ENCODE results near the gene GULP1.

GULP1 gene

DNA sequence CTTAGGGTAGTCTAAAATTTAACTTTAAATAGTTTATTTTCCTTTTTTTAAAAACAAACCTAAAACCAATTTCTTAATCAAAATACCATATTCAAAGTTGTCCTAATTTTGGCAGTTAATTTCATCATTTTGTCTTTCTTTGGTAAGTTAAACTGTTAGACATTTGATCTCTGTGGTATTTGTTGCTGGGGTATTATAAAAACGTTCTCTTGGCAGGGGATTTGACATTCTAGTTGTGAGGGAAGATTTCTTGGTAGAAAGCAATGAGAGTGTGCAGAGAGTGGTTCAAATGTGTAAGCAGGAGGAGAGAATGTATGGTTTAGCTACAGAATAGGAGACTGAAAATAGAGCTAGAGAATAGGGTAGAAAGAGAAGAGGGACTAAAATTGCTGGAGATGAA lies 14.6 kb downstream of the GULP1 start:
- Histone ChIP-seq H3K4me3 (ENCODE audit: low read depth, low read length) (no peak overlapping the region), H3K36me3 (no peaks in the 10 kb centered on the region), H3K4me1 (peaks cover 9% of the 10 kb centered on the region), H3K9me3 (no peaks in the 10 kb centered on the region), H3K27me3 (no peaks in the 10 kb centered on the region)
- DNase-seq = no peak
- TF ChIP-seq, protein P1, sequence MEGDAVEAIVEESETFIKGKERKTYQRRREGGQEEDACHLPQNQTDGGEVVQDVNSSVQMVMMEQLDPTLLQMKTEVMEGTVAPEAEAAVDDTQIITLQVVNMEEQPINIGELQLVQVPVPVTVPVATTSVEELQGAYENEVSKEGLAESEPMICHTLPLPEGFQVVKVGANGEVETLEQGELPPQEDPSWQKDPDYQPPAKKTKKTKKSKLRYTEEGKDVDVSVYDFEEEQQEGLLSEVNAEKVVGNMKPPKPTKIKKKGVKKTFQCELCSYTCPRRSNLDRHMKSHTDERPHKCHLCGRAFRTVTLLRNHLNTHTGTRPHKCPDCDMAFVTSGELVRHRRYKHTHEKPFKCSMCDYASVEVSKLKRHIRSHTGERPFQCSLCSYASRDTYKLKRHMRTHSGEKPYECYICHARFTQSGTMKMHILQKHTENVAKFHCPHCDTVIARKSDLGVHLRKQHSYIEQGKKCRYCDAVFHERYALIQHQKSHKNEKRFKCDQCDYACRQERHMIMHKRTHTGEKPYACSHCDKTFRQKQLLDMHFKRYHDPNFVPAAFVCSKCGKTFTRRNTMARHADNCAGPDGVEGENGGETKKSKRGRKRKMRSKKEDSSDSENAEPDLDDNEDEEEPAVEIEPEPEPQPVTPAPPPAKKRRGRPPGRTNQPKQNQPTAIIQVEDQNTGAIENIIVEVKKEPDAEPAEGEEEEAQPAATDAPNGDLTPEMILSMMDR (IDR thresholded peaks at IDR 0.05; ENCODE audit: low read depth, low read length) = no peak

DNA sequence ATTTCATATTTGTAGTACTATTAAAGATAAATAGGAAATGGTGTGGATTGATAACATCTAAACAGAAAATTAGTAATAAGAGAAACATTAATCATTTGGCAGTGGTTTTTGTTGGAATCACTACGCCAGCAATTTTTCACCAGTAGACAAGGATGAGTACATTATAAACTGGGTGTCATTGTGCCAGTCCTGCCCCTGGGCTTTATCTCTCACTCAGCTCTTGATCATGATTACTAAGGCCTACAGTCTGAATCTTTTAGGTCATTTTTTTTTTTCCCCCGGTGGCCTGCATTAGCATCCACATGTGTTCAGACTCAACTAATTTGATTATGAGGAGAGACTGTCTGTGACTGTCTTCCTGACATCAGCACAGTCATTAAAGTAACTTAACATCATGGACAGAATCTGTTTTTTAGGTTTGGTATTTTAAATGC lies 16.2 kb downstream of the GULP1 start:
- no peaks in the 10 kb centered on the region for H3K27me3 ChIP-seq
- H3K9me3 ChIP-seq = no peaks in the 10 kb centered on the region
- H3K36me3 ChIP-seq = no peaks in the 10 kb centered on the region
- TF ChIP-seq, protein P1 (IDR thresholded peaks at IDR 0.05; ENCODE audit: low read depth, low read length) = no peak
- H3K4me1 ChIP-seq = peaks cover 9% of the 10 kb centered on the region
- H3K4me3 ChIP-seq (ENCODE audit: low read depth, low read length) = no peak overlapping the region
- peak; percentile 33 for DNase-seq

DNA sequence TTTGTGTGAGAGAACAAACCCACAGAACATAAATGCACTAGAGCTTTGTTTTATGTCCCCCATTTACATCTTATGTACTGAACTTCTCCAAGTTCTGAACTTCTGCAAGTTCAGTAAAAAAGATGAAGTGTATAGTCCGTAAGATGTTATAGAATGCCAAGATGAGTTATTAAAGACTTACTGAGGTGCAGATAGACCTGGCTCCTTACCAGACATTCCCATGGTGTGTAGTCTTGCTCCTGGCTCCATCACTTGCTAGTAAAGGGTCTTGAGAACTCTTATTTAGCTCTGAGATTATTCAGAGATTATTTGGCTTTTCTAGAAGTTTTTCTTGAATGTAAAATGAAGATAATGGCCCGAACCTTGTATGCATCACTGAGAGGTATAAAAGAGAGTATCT lies 16.8 kb downstream of the GULP1 start:
- Histone ChIP-seq H3K36me3 (no peaks in the 10 kb centered on the region), H3K4me1 (peaks cover 9% of the 10 kb centered on the region), H3K9me3 (no peaks in the 10 kb centered on the region), H3K4me3 (ENCODE audit: low read depth, low read length) (no peak overlapping the region), H3K27me3 (no peaks in the 10 kb centered on the region)
- no peak for DNase-seq
- TF ChIP-seq, protein P1 (IDR thresholded peaks at IDR 0.05; ENCODE audit: low read depth, low read length) = no peak

DNA sequence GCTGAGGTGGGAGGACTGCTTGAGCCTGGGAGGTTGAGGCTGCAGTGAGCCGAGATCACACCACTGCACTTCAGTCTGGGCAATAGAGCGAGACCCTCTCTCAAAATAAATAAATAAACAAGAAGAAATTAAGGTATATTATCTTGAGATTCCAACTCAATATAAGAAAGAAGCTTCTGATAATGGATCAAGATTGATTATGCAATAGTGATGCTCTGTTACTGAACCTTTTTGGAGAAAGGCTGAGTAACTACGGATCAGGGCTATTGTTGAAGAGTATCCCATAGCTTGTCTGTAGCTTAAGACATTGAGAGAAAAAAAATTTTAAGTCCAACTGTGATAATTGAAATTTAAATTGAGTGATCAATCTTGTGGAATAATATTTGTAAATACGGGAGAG lies 17.7 kb downstream of the GULP1 start:
- no peaks in the 10 kb centered on the region for H3K36me3 ChIP-seq
- H3K9me3 ChIP-seq = no peaks in the 10 kb centered on the region
- H3K4me1 ChIP-seq = peaks cover 6% of the 10 kb centered on the region
- no peak for DNase-seq
- no peaks in the 10 kb centered on the region for H3K27me3 ChIP-seq
- TF ChIP-seq, protein P1 (IDR thresholded peaks at IDR 0.05; ENCODE audit: low read depth, low read length) = no peak
- H3K4me3 ChIP-seq (ENCODE audit: low read depth, low read length) = no peak overlapping the region

DNA sequence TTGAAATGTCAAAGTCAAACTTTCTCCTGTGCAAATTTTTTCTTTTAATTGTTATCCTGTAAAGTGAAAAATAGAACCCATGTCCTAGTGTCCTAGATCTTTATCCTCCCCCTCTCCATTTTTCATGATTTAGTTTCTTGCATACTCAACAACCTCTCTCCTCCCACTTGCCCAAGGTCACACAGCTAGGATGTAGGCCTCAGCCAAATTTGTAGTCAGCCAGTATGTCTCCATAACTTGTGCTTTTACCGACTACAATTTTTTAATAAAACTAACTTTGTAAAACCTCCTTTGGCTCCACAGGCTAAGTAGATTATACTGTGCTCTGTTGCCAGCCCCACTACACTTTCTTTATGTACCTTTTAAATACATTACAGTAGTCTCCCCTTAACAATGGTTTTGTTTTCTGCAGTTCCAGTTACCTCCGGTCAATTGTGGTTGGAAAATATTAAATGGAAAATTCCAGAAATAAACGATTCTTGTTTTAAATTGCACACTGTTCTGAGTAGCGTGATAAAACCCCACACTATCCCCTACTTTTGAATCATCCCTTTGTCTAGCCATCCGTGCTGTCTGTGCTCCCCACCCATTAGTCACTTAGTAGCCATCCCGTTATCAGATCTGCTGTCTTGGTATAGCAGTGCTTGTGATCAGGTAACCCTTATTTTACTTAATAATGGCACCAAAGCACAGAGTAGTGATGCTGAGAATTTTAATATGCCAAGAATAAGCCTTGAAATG lies 22.8 kb downstream of the GULP1 start:
- Histone ChIP-seq H3K4me1 (no peaks in the 10 kb centered on the region), H3K36me3 (no peaks in the 10 kb centered on the region), H3K4me3 (ENCODE audit: low read depth, low read length) (no peak overlapping the region), H3K27me3 (no peaks in the 10 kb centered on the region), H3K9me3 (no peaks in the 10 kb centered on the region)
- DNase-seq = peak; percentile 5
- TF ChIP-seq, protein P1 (IDR thresholded peaks at IDR 0.05; ENCODE audit: low read depth, low read length) = no peak

DNA sequence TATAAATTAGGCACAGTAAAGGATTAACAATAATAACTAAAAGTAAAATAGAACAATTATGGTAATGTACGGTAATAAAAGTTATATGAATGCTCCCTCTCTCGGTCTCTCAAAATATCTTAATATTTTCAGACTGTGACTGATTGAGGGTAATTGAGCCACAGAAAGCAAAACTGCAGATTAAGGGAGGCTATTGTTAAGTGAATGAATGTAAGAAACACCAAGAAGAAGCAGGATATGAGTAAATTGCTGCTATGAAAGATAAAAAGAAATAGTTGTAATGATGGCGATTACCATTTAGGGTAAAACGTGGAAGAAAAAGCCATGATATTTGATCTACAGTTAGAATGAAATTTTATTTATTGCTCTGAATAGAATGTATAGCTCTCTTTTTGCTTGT lies 24.1 kb downstream of the GULP1 start:
- no peaks in the 10 kb centered on the region for H3K9me3 ChIP-seq
- no peaks in the 10 kb centered on the region for H3K4me1 ChIP-seq
- no peaks in the 10 kb centered on the region for H3K27me3 ChIP-seq

More for the DNA sequence above, 24.1 kb downstream of the GULP1 start:
- TF ChIP-seq, protein P1 (IDR thresholded peaks at IDR 0.05; ENCODE audit: low read depth, low read length) = no peak
- no peaks in the 10 kb centered on the region for H3K36me3 ChIP-seq
- no peak for DNase-seq
- H3K4me3 ChIP-seq (ENCODE audit: low read depth, low read length) = no peak overlapping the region

Measured in BE2C (cell line).